ENCODE data around the gene NLRC5. TPM values are rescaled to one million over a fixed set of nuclear protein-coding genes. Genes with fewer than 3 reads are reported as not detected.

Gene NLRC5
- total RNA-seq, 1 donor from 2014 or later, result 4.5 TPM

DNA sequence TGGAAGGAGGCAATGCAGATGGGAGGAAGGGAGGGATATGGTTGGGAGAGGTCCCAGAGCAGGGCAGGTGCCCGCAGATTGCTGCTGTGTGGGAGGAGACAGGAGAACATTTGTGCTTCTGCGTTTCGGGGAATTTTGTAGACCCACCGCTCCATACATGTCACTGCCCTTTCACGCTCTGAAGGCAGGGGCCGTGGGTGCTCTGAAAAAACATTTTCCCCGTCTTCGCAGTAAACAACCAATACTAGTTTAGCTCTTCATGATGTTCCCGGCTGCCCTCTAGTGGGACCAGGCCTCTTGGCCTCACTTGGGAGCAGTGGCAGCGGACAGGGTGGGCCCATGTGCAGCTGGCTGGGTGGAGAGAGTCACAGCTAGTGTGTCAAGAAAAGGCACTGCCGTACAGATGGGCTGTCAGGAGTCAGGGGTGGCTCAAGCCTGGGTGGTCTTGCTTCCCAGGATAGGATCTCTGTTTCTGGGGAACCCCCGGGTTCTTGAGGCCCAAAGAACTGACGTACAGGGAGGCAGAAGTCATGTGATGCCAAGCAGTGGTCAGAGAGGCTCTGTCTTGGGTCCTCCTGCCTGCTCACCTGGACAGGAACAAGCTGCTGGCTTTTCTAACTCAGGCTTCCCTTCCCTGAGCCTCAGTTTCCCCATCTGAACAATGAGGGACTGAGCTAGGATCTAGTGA is 56.5 kb downstream of the NLRC5 start:
- TF ChIP-seq, protein P1, sequence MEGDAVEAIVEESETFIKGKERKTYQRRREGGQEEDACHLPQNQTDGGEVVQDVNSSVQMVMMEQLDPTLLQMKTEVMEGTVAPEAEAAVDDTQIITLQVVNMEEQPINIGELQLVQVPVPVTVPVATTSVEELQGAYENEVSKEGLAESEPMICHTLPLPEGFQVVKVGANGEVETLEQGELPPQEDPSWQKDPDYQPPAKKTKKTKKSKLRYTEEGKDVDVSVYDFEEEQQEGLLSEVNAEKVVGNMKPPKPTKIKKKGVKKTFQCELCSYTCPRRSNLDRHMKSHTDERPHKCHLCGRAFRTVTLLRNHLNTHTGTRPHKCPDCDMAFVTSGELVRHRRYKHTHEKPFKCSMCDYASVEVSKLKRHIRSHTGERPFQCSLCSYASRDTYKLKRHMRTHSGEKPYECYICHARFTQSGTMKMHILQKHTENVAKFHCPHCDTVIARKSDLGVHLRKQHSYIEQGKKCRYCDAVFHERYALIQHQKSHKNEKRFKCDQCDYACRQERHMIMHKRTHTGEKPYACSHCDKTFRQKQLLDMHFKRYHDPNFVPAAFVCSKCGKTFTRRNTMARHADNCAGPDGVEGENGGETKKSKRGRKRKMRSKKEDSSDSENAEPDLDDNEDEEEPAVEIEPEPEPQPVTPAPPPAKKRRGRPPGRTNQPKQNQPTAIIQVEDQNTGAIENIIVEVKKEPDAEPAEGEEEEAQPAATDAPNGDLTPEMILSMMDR (conservative IDR thresholded peaks at IDR 0.05; ENCODE audit: low read depth, low read length), result peak; percentile 71
- no peak for DNase-seq (ENCODE audit: low read depth)

DNA sequence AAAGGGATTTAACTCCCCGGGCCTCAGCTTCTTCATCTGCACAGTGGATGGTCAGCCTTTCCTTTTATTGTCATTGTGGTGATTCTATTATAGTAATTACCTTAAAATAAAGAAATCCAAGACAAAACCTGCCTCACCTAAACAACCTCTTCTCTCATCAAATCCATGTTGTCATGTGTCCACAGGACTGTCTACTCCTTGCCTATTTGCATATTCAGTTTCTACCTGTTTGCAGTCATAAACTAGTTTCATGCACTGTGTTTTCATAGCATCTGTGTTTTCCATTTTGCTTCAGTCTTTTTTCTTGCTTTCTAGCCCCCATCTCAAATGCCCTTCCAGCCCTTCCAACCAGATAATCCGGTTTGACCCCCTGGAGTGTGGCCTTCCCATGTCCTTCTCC is 58.7 kb downstream of the NLRC5 start:
- H3K4me3 ChIP-seq (ENCODE audit: low read depth, low read length), result no peak overlapping the region
- no peak for DNase-seq (ENCODE audit: low read depth)
- TF ChIP-seq, protein P1 (conservative IDR thresholded peaks at IDR 0.05; ENCODE audit: low read depth, low read length), result no peak

More for the DNA sequence above, 56.5 kb downstream of the NLRC5 start:
- no peak overlapping the region for H3K4me3 ChIP-seq (ENCODE audit: low read depth, low read length)

- no peak overlapping the region for H3K4me3 ChIP-seq (ENCODE audit: low read depth, low read length)
- TF ChIP-seq, protein P1 (conservative IDR thresholded peaks at IDR 0.05; ENCODE audit: low read depth, low read length), result no peak
- DNase-seq (ENCODE audit: low read depth), result no peak
Observed at GRCh38 chr16:57049678-57050077, 60.3 kb downstream of the NLRC5 start.

DNA sequence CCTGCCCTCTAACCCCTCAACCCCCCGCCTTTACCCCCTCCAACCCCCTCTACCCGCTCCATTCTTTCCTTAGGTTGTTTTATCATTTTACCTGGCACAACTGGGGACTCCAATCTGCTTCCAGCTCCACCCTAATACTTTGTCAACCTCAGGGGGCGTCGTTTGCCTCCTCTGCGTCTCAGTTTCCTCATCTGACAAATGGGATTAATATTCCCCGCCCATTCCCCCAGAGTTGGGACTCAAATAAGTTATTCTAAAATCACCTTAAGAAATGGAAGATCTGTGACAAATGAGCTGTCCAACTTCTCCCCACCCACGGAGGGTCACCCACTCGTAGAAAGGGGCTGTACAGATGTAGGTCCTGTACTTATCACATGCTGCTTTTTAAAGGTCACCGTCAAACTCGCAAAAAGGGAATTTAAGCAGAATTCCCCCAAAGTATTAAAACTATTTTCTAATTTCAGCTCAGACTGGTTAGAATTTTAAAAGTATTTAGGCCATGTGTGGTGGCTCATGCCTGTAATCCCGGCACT is 62.4 kb downstream of the NLRC5 start:
- DNase-seq (ENCODE audit: low read depth), result no peak
- TF ChIP-seq, protein P1 (conservative IDR thresholded peaks at IDR 0.05; ENCODE audit: low read depth, low read length), result no peak
- no peak overlapping the region for H3K4me3 ChIP-seq (ENCODE audit: low read depth, low read length)

- H3K4me3 ChIP-seq (ENCODE audit: low read depth, low read length), result no peak overlapping the region
- TF ChIP-seq, protein P1 (conservative IDR thresholded peaks at IDR 0.05; ENCODE audit: low read depth, low read length), result no peak
- DNase-seq (ENCODE audit: low read depth), result no peak
Observed at GRCh38 chr16:57053206-57053605, 63.8 kb downstream of the NLRC5 start.

DNA sequence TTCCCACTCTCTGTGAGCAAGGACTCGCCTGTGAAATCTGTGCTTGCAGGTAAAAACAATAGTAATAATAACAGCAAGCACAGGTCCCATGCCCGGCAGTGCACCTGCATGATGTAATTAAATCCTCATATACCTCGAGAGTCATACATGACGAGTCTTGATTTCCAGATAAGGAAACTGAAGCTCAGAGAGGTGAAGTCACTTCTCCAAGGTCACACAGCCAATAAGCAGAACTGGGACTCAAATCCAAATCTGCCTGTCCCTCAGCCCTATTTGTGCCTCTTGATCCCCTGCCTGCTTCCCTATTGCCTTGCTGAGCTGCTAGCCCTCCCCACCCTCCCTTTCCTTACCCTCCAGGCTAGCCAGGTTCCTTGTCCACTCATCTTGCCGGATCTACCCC is 65.0 kb downstream of the NLRC5 start:
- no peak for DNase-seq (ENCODE audit: low read depth)
- H3K4me3 ChIP-seq (ENCODE audit: low read depth, low read length), result no peak overlapping the region
- TF ChIP-seq, protein P1 (conservative IDR thresholded peaks at IDR 0.05; ENCODE audit: low read depth, low read length), result no peak

- H3K4me3 ChIP-seq (ENCODE audit: low read depth, low read length), result no peak overlapping the region
- TF ChIP-seq, protein P1 (conservative IDR thresholded peaks at IDR 0.05; ENCODE audit: low read depth, low read length), result no peak
- DNase-seq (ENCODE audit: low read depth), result no peak
Observed at GRCh38 chr16:57054771-57055170, 65.4 kb downstream of the NLRC5 start.
